Tibial nerve (tissue), 4 donors: ENCODE data around the gene SMIM24. TPM values are rescaled to one million over a fixed set of nuclear protein-coding genes. Genes with fewer than 3 reads are reported as not detected.
"Not testable (repeated sequence)": the region's sequence is repeated elsewhere in the genome, so short reads cannot be mapped to it uniquely, and the experiment has no call there.

ENCODE experiments used
- DNase-seq, 2 donors: peaks; one replicate each; pipeline ENCODE4 v3.0.0-alpha.2; 2019; ENCODE audit warnings: low spot score in 2 of 2
- H3K27ac ChIP-seq, 4 donors: fragments of 200-600 bp; sonication (generic) in 3 of 4; one replicate each; pipeline ENCODE4 v1.5.1; 2017 to 2019; ENCODE audit warnings: mild to moderate bottlenecking in 1 of 4
- H3K27me3 ChIP-seq, 2 donors: fragments of 200-600 bp; sonication (generic) in 1 of 2; one replicate each; pipeline versions ENCODE4 v1.5.1 to v1.6.0; 2017 to 2019
- H3K36me3 ChIP-seq, 3 donors: fragments of 200-600 bp; sonication (generic); one replicate each; pipeline ENCODE4 v1.5.1; 2018 to 2019
- H3K4me1 ChIP-seq, 4 donors: fragments of 200-600 bp; sonication (generic) in 3 of 4; one replicate each; pipeline ENCODE4 v1.5.1; 2017 to 2019
- H3K4me3 ChIP-seq, 4 donors: fragments of 200-600 bp; sonication (generic) in 3 of 4; one replicate each; pipeline ENCODE4 v1.5.1; 2017 to 2019; ENCODE audit warnings: mild to moderate bottlenecking in 1 of 4, moderate library complexity in 1 of 4
- H3K9me3 ChIP-seq, 4 donors: fragments of 200-600 bp; sonication (generic) in 3 of 4; one replicate each; pipeline ENCODE4 v1.5.1; 2017 to 2019
- CTCF ChIP-seq, 5 experiments: fragments of 200-600 bp in 3 of 5; fragments of 450-650 bp in 2 of 5; sonication (generic) in 3 of 5; IDR thresholded peaks; one replicate each; pipeline ENCODE4 v1.5.1; 2016 to 2019; ENCODE audit warnings: antibody characterized with exemption in 5 of 5, mild to moderate bottlenecking in 3 of 5, moderate library complexity in 2 of 5
- EP300 ChIP-seq, 2 donors: sonication (generic); formaldehyde crosslinking; IDR thresholded peaks; one replicate each; pipeline ENCODE4 v1.6.1; 2017; ENCODE audit warnings: antibody characterized with exemption in 2 of 2, mild to moderate bottlenecking in 1 of 2
- POLR2A ChIP-seq, 2 donors: fragments of 450-650 bp; IDR thresholded peaks; one replicate each; pipeline ENCODE4 v1.6.1; 2017; ENCODE audit warnings: antibody characterized with exemption in 2 of 2, mild to moderate bottlenecking in 2 of 2, moderate library complexity in 2 of 2
- WGBS, 2 donors: methylation state at CpG; one replicate each; pipeline ENCODE4 v1.1.5; 2018; 5-methylcytosine and 5-hydroxymethylcytosine counted together
- small RNA-seq: library from RNA; depleted of rRNA; stranded (forward); fragments of <200 nt; gene quantifications from one replicate; pipeline ENCODE3, GENCODE V24; 2016
- total RNA-seq, 4 donors: library from RNA; depleted of rRNA; stranded (reverse); fragments of >200 nt; gene quantifications; one replicate each; pipeline ENCODE4 v1.1.0, GENCODE V29; 2016

Gene SMIM24
- total RNA-seq, 4 donors from 2014 or later = not detected

GRCh38 chr19:3433805-3434540 is 46.4 kb downstream of the SMIM24 start:
- no peaks in the 10 kb centered on the region for H3K9me3 ChIP-seq
- peak overlapping the region in 2 of 4 donors; percentile 52 to 58 for H3K4me3 ChIP-seq
- DNase-seq = no peak
- TF ChIP-seq CTCF (IDR thresholded peaks at IDR 0.05) = no peak
- H3K36me3 ChIP-seq = peaks cover 3 to 49% (median 5%) of the 10 kb centered on the region in 3 donors
- H3K27me3 ChIP-seq = no peaks in the 10 kb centered on the region
- 88 to 91% methylated on average over 11 of the region's 11 CpGs for WGBS, 2 donors
- H3K27ac ChIP-seq = peak overlapping the region; percentile 60 to 92 (median 87)
- H3K4me1 ChIP-seq = peaks cover 0 to 67% (median 26%) of the 10 kb centered on the region in 4 donors

- Histone ChIP-seq H3K27ac (peak overlapping the region; percentile 60 to 92 (median 87)), H3K36me3 (peaks cover 3 to 43% (median 5%) of the 10 kb centered on the region in 3 donors), H3K4me3 (no peak overlapping the region), H3K9me3 (no peaks in the 10 kb centered on the region), H3K4me1 (peaks cover 0 to 73% (median 31%) of the 10 kb centered on the region in 4 donors), H3K27me3 (no peaks in the 10 kb centered on the region)
- TF ChIP-seq POLR2A (IDR thresholded peaks at IDR 0.05) = no peak
- no peak for TF ChIP-seq EP300 (IDR thresholded peaks at IDR 0.05)
- 73 to 79% methylated on average over 8 to 10 of the region's 12 CpGs for WGBS, 2 donors
- no peak for DNase-seq
Measured at GRCh38 chr19:3433313-3433712, 47.0 kb downstream of the SMIM24 start.

GRCh38 chr19:3431760-3432397 is 48.4 kb downstream of the SMIM24 start:
- no peak for TF ChIP-seq CTCF (IDR thresholded peaks at IDR 0.05)
- no peak for TF ChIP-seq POLR2A (IDR thresholded peaks at IDR 0.05)
- no peak for TF ChIP-seq EP300 (IDR thresholded peaks at IDR 0.05)
- H3K27ac ChIP-seq = peak overlapping the region; percentile 6 to 92 (median 48)
- DNase-seq = no peak
- 86 to 87% methylated on average over 17 to 18 of the region's 18 CpGs for WGBS, 2 donors
- peaks cover 0 to 84% (median 37%) of the 10 kb centered on the region in 4 donors for H3K4me1 ChIP-seq
- H3K4me3 ChIP-seq = no peak overlapping the region
- H3K36me3 ChIP-seq = peaks cover 3 to 31% (median 5%) of the 10 kb centered on the region in 3 donors
- no peaks in the 10 kb centered on the region for H3K9me3 ChIP-seq
- no peaks in the 10 kb centered on the region for H3K27me3 ChIP-seq

GRCh38 chr19:3430366-3430680 is 50.0 kb downstream of the SMIM24 start:
- 68 to 69% methylated on average over 5 of the region's 5 CpGs for WGBS, 2 donors
- not testable (repeated sequence) for H3K9me3 ChIP-seq, H3K27me3 ChIP-seq, H3K4me3 ChIP-seq
- Histone ChIP-seq H3K27ac (peak overlapping the region; percentile 61 to 92 (median 77)), H3K36me3 (peaks cover 0 to 32% (median 5%) of the 10 kb centered on the region in 3 donors), H3K4me1 (peaks cover 0 to 82% (median 32%) of the 10 kb centered on the region in 4 donors)
- DNase-seq = peak in 1 of 2 donors; percentile 47

- Histone ChIP-seq H3K27ac (peak overlapping the region in 3 of 4 donors; percentile 23 to 85 (median 47)), H3K4me1 (peaks cover 0 to 56% (median 24%) of the 10 kb centered on the region in 4 donors), H3K27me3 (no peaks in the 10 kb centered on the region), H3K4me3 (no peak overlapping the region), H3K36me3 (peaks cover 0 to 22% (median 0%) of the 10 kb centered on the region in 3 donors), H3K9me3 (no peaks in the 10 kb centered on the region)
- no peak for TF ChIP-seq CTCF (IDR thresholded peaks at IDR 0.05)
- no peak for TF ChIP-seq EP300 (IDR thresholded peaks at IDR 0.05)
- no peak for TF ChIP-seq POLR2A (IDR thresholded peaks at IDR 0.05)
- WGBS, 2 donors = 87 to 89% methylated on average over 9 of the region's 9 CpGs
- DNase-seq = no peak
Measured at GRCh38 chr19:3426433-3426832, 53.9 kb downstream of the SMIM24 start.

Small RNA genes lying within 50 kb of the gene (small RNA-seq; reads per million reads assigned to genes)
- not detected for gene RF00212

Other genes starting within 250 kb of the SMIM24 start
- gene NFIC, start 113.9 kb downstream of the SMIM24 start, total RNA-seq = 100 to 1,000 TPM; 138 to 200 (median 160) TPM
- gene SMIM44, start 2.9 kb upstream of the SMIM24 start, total RNA-seq = not detected
- 10 to 100 TPM; 19.7 to 30.3 (median 23.0) TPM for gene DOHH, start 20.1 kb upstream of the SMIM24 start, total RNA-seq
- gene FZR1, start 25.8 kb upstream of the SMIM24 start, total RNA-seq = 10 to 100 TPM; 18.6 to 31.8 (median 25.7) TPM
- gene TEKTIP1, start 58.6 kb upstream of the SMIM24 start, total RNA-seq = 1 to 10 TPM in 1 of 4 donors, not detected in 3; 2.4 TPM
- gene MFSD12, start 77.1 kb upstream of the SMIM24 start, total RNA-seq = 100 to 1,000 TPM in 1 of 4 donors, 10 to 100 TPM in 3; 45.7 to 108 (median 62.8) TPM
- 100 to 1,000 TPM in 3 of 4 donors, 10 to 100 TPM in 1; 94.0 to 181 (median 153) TPM for gene HMG20B, start 92.4 kb upstream of the SMIM24 start, total RNA-seq
- gene GIPC3, start 105.0 kb upstream of the SMIM24 start, total RNA-seq = 1 to 10 TPM in 2 of 4 donors, under 1 TPM in 2; 0.21 to 2.4 (median 1.1) TPM
- 10 to 100 TPM in 1 of 4 donors, 1 to 10 TPM in 3; 4.4 to 11.4 (median 7.2) TPM for gene TBXA2R, start 126.3 kb upstream of the SMIM24 start, total RNA-seq
- 10 to 100 TPM; 22.9 to 59.1 (median 42.7) TPM for gene CACTIN, start 146.3 kb upstream of the SMIM24 start, total RNA-seq
- gene PIP5K1C, start 219.9 kb upstream of the SMIM24 start, total RNA-seq = 10 to 100 TPM; 23.0 to 37.2 (median 24.9) TPM
- under 1 TPM in 3 of 4 donors, not detected in 1; 0.21 to 0.90 (median 0.22) TPM for gene TJP3, start 227.9 kb upstream of the SMIM24 start, total RNA-seq